SK-N-SH (cell line): ENCODE results near the gene CPLANE1. TPM values are rescaled to one million over a fixed set of nuclear protein-coding genes. Genes with fewer than 3 reads are reported as not detected.

Experiments
- CTCF ChIA-PET: fragments of 300-600, 350-600 bp; formaldehyde crosslinking; extraction: SDS; loops from one replicate; lab custom pipeline; 2021; lab: Yijun Ruan, JAX
- POLR2A ChIA-PET: fragments of 350-600 bp; sonication (Branson Sonifier 250); formaldehyde crosslinking; extraction: SDS; loops from one replicate; lab custom pipeline; 2020; ENCODE audit warnings: antibody characterized with exemption, inconsistent platforms; lab: Yijun Ruan, JAX
- DNase-seq: peaks from one replicate; pipeline ENCODE4 v3.0.0; 2012
- H2AFZ ChIP-seq: fragments of 200-600 bp; sonication (generic); 2 replicates; pipeline ENCODE4 v1.8.1; 2016; ENCODE audit warnings: antibody characterized with exemption, mild to moderate bottlenecking, low read depth
- H3F3A ChIP-seq: fragments of 200-600 bp; sonication (generic); replicated peaks from 2 replicates; pipeline ENCODE3; 2016; ENCODE audit warnings: antibody characterized with exemption, mild to moderate bottlenecking; ENCODE audit not compliant: insufficient read depth
- H3K27ac ChIP-seq, 2 experiments: fragments of 200-500 bp in 1 of 2; fragments of 200-600 bp in 1 of 2; sonication (Bioruptor generic) in 1 of 2; sonication (generic), shearing (Covaris generic) in 1 of 2; 2 replicates each; pipeline versions ENCODE4 v1.5.1 to v1.6.1; 2014 to 2016; ENCODE audit warnings: low read depth in 2 of 2, inconsistent platforms in 1 of 2, low read length in 1 of 2, mild to moderate bottlenecking in 1 of 2, mixed read lengths in 1 of 2
- H3K27me3 ChIP-seq: fragments of 200-600 bp; sonication (generic), shearing (Covaris generic); 2 replicates; pipeline ENCODE4 v1.6.1; 2016; ENCODE audit warnings: mixed run types; ENCODE audit not compliant: insufficient read depth
- H3K36me3 ChIP-seq, 2 experiments: fragments of 200-500 bp in 1 of 2; fragments of 200-600 bp in 1 of 2; sonication (Bioruptor generic) in 1 of 2; sonication (generic) in 1 of 2; replicated peaks in 1 of 2; 2 replicates each; pipeline versions ENCODE3 to v1.5.1; 2014 to 2016; ENCODE audit warnings: low read length in 1 of 2, mild to moderate bottlenecking in 1 of 2; ENCODE audit not compliant: insufficient read depth in 2 of 2, control insufficient read depth in 1 of 2
- H3K4me1 ChIP-seq, 2 experiments: fragments of 200-500 bp in 1 of 2; fragments of 200-600 bp in 1 of 2; sonication (Bioruptor generic) in 1 of 2; sonication (generic), shearing (Covaris generic) in 1 of 2; 2 replicates each; pipeline versions ENCODE4 v1.5.1 to v1.6.1; 2014 to 2016; ENCODE audit warnings: low read depth in 1 of 2, low read length in 1 of 2, mixed run types in 1 of 2; ENCODE audit not compliant: insufficient read depth in 2 of 2, control insufficient read depth in 1 of 2
- H3K4me2 ChIP-seq: fragments of 200-600 bp; sonication (generic), shearing (Covaris generic); 2 replicates; pipeline ENCODE4 v1.6.1; 2017; ENCODE audit warnings: mixed run types
- H3K4me3 ChIP-seq, 2 experiments: fragments of 200-500 bp in 1 of 2; fragments of 200-600 bp in 1 of 2; sonication (Bioruptor generic) in 1 of 2; sonication (generic), shearing (Covaris generic) in 1 of 2; 2 replicates each; pipeline versions ENCODE4 v1.5.1 to v1.8.1; 2014 to 2016; ENCODE audit warnings: low read depth in 2 of 2, inconsistent platforms in 1 of 2, low read length in 1 of 2, mild to moderate bottlenecking in 1 of 2, mixed read lengths in 1 of 2, moderate library complexity in 1 of 2
- H3K79me2 ChIP-seq: fragments of 200-600 bp; sonication (generic); 2 replicates; pipeline ENCODE4 v1.8.1; 2017; ENCODE audit warnings: mild to moderate bottlenecking; ENCODE audit not compliant: insufficient read depth
- H3K9ac ChIP-seq: fragments of 200-600 bp; sonication (generic); 2 replicates; pipeline ENCODE4 v1.6.1; 2017; ENCODE audit warnings: mixed run types
- H3K9me2 ChIP-seq: fragments of 200-600 bp; sonication (generic); 2 replicates; pipeline ENCODE4 v1.6.1; 2017; ENCODE audit warnings: mixed run types
- H3K9me3 ChIP-seq: fragments of 200-600 bp; sonication (generic); 2 replicates; pipeline ENCODE4 v1.6.1; 2017; ENCODE audit warnings: mixed run types, mild to moderate bottlenecking, moderate library complexity
- H4K20me1 ChIP-seq: fragments of 200-600 bp; sonication (generic); 2 replicates; pipeline ENCODE4 v1.6.1; 2017; ENCODE audit warnings: mild to moderate bottlenecking, mixed run types; ENCODE audit not compliant: insufficient read depth
- CTCF ChIP-seq: fragments of 200-600 bp; sonication (generic); IDR thresholded peaks from 2 replicates; pipeline ENCODE4 v1.6.1; 2017; ENCODE audit warnings: antibody characterized with exemption, mild to moderate bottlenecking, moderate library complexity
- EZH2phosphoT487 ChIP-seq: fragments of 200-600 bp; sonication (generic); IDR thresholded peaks from 2 replicates; pipeline ENCODE4 v1.6.1; 2017; ENCODE audit warnings: low read depth, mixed run types, mild to moderate bottlenecking, antibody characterized with exemption, moderate library complexity, borderline replicate concordance
- FOSL2 ChIP-seq: IDR thresholded peaks from 2 replicates; pipeline ENCODE4 v1.4.0; 2012; ENCODE audit warnings: low read depth, mild to moderate bottlenecking, moderate library complexity, borderline replicate concordance
- FOXJ3 ChIP-seq: sonication (generic); formaldehyde crosslinking; IDR thresholded peaks from 2 replicates; pipeline ENCODE4 v1.5.1; 2020; ENCODE audit warnings: mild to moderate bottlenecking, missing genetic modification reagents
- GABPA ChIP-seq: IDR thresholded peaks from 2 replicates; pipeline ENCODE4 v1.4.0; 2012; ENCODE audit warnings: low read depth, mild to moderate bottlenecking
- JUND ChIP-seq: IDR thresholded peaks from 2 replicates; pipeline ENCODE4 v1.4.0; 2012
- MEF2A ChIP-seq: IDR thresholded peaks from 2 replicates; pipeline ENCODE4 v1.4.0; 2012; ENCODE audit warnings: low read depth, borderline replicate concordance
- NFIC ChIP-seq: IDR thresholded peaks from 2 replicates; pipeline ENCODE4 v1.4.0; 2012; ENCODE audit warnings: borderline replicate concordance
- NRF1 ChIP-seq: IDR thresholded peaks from 2 replicates; pipeline ENCODE4 v1.6.1; 2012; ENCODE audit warnings: low read depth, mild to moderate bottlenecking, low read length
- RAD21 ChIP-seq: IDR thresholded peaks from 2 replicates; pipeline ENCODE4 v1.6.1; 2012; ENCODE audit warnings: mild to moderate bottlenecking, low read length
- RFX5 ChIP-seq: IDR thresholded peaks from 2 replicates; pipeline ENCODE4 v1.6.1; 2012; ENCODE audit warnings: mild to moderate bottlenecking, improper control_type of control experiment, low read length
- SIN3A ChIP-seq: IDR thresholded peaks from 2 replicates; pipeline ENCODE4 v1.6.1; 2012; ENCODE audit warnings: low read depth, mild to moderate bottlenecking, low read length, moderate library complexity, borderline replicate concordance
- SMC3 ChIP-seq: IDR thresholded peaks from 2 replicates; pipeline ENCODE4 v1.6.1; 2012; ENCODE audit warnings: low read depth, low read length, improper control_type of control experiment
- TAF1 ChIP-seq: IDR thresholded peaks from 2 replicates; pipeline ENCODE4 v1.6.1; 2012; ENCODE audit warnings: low read depth, mild to moderate bottlenecking, low read length, moderate library complexity, borderline replicate concordance
- TCF12 ChIP-seq: IDR thresholded peaks from 2 replicates; pipeline ENCODE4 v1.4.0; 2012
- polyA plus RNA-seq, 3 experiments: library from polyadenylated mRNA; depleted of rRNA; stranded (reverse); fragments of >200 nt; gene quantifications; 2 replicates each; pipeline ENCODE4 v1.2.3, GENCODE V29; 2012
- TF ChIP-seq, protein P1 (sequence below): IDR thresholded peaks from 2 replicates; pipeline ENCODE4; 2012
- TF ChIP-seq, protein P2 (sequence below): IDR thresholded peaks from 2 replicates; pipeline ENCODE4 v1.4.0; 2012; ENCODE audit warnings: low read depth, borderline replicate concordance

CPLANE1 gene
- polyA plus RNA-seq, 1 of the 3 experiments (the other 2 are of a cell fraction) = 3.6 TPM

- TF ChIP-seq FOXJ3 (CRISPR knock-in tag) (no peak), RFX5 (no peak), TCF12 (no peak), RAD21 (no peak), NFIC (no peak), TAF1 (no peak)
- TF ChIP-seq, protein P1, sequence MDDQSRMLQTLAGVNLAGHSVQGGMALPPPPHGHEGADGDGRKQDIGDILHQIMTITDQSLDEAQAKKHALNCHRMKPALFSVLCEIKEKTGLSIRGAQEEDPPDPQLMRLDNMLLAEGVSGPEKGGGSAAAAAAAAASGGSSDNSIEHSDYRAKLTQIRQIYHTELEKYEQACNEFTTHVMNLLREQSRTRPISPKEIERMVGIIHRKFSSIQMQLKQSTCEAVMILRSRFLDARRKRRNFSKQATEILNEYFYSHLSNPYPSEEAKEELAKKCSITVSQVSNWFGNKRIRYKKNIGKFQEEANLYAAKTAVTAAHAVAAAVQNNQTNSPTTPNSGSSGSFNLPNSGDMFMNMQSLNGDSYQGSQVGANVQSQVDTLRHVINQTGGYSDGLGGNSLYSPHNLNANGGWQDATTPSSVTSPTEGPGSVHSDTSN = no peak
- TF ChIP-seq, protein P2, sequence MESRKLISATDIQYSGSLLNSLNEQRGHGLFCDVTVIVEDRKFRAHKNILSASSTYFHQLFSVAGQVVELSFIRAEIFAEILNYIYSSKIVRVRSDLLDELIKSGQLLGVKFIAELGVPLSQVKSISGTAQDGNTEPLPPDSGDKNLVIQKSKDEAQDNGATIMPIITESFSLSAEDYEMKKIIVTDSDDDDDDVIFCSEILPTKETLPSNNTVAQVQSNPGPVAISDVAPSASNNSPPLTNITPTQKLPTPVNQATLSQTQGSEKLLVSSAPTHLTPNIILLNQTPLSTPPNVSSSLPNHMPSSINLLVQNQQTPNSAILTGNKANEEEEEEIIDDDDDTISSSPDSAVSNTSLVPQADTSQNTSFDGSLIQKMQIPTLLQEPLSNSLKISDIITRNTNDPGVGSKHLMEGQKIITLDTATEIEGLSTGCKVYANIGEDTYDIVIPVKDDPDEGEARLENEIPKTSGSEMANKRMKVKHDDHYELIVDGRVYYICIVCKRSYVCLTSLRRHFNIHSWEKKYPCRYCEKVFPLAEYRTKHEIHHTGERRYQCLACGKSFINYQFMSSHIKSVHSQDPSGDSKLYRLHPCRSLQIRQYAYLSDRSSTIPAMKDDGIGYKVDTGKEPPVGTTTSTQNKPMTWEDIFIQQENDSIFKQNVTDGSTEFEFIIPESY = no peak
- TF ChIP-seq, all 33 proteins: peak for 0
Observed at GRCh38 chr5:37234288-37234687, 14.9 kb downstream of the CPLANE1 start (continued).

DNA sequence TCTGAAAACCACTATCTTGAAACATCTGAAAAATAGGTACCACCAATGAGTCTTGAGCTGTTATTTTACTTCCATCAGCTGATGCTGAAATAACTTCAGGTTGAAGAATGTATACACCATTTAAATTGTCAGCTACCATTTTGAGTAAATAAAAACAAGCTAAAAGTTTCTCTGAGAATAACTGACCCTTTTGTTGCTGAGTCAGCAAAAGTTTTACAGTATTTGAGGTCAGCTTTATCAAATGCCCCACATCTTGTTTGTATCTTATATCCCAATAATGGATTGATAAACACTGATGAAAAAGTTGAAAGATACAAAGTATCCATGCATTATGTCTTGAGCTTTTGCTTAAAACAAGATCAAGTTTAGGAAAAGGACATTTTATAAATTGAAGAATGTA, 22.8 kb downstream of the CPLANE1 start:
- Histone ChIP-seq H3K4me3 (no peak overlapping the region), H3F3A (no peaks in the 10 kb centered on the region), H3K27ac (no peak overlapping the region), H2AFZ (no peak overlapping the region), H3K36me3 (peaks cover 55 to 73% of the 10 kb centered on the region in 2 experiments), H3K9ac (no peak overlapping the region), H3K4me1 (no peaks in the 10 kb centered on the region; a peak in 1 of 4 replicates), H3K9me3 (no peaks in the 10 kb centered on the region), H4K20me1 (no peaks in the 10 kb centered on the region), H3K4me2 (no peak overlapping the region), H3K9me2 (no peaks in the 10 kb centered on the region), H3K27me3 (no peaks in the 10 kb centered on the region), H3K79me2 (0 out of 2 replicates have a peak, but pooled peaks cover 9% of the 10 kb centered on the region)
- DNase-seq = no peak
- ChIA-PET CTCF (no interaction called here), POLR2A (no interaction called here)
- TF ChIP-seq NRF1 (no peak), SMC3 (no peak), MEF2A (no peak), FOXJ3 (CRISPR knock-in tag) (no peak), CTCF (no peak), TAF1 (no peak), JUND (no peak), SIN3A (no peak), RFX5 (no peak), FOSL2 (no peak), EZH2phosphoT487 (no peak), GABPA (no peak), RAD21 (no peak)
- TF ChIP-seq, protein P1 = no peak
